H1 (cell line): ENCODE results near the gene TMOD4.
A peak's percentile ranks its signal among the peaks of the same experiment; 100 is the strongest.

ENCODE experiments used
- BRCA1 ChIP-seq: IDR thresholded peaks from 2 replicates; pipeline ENCODE4 v1.6.1; 2012; ENCODE audit warnings: low read depth, low read length, improper control_type of control experiment
- CBX5 ChIP-seq: fragments of 300-800, 300-1000 bp; sonication (generic); IDR thresholded peaks from 2 replicates; pipeline ENCODE4 v1.7.1; 2016; ENCODE audit warnings: antibody characterized with exemption, low read length, low read depth
- CEBPB ChIP-seq: IDR thresholded peaks from 2 replicates; pipeline ENCODE4 v1.6.1; 2012; ENCODE audit warnings: low read depth, low read length
- EP300 ChIP-seq, 2 experiments: IDR thresholded peaks; 1 replicate in 1 of 2; 2 replicates in 1 of 2; pipeline ENCODE4 v1.6.1; 2011 to 2012; ENCODE audit warnings: low read depth in 2 of 2, low read length in 2 of 2, mild to moderate bottlenecking in 2 of 2, borderline replicate concordance in 1 of 2, inconsistent platforms in 1 of 2, moderate library complexity in 1 of 2
- EZH2 ChIP-seq: fragments of 200-600 bp; sonication (generic); IDR thresholded peaks from 2 replicates; pipeline ENCODE4 v1.7.1; 2012; ENCODE audit warnings: low read depth, mild to moderate bottlenecking, moderate library complexity, low read length, inconsistent platforms; ENCODE audit not compliant: severe bottlenecking
- POLR2A ChIP-seq, 2 experiments: IDR thresholded peaks; 1 replicate in 1 of 2; 2 replicates in 1 of 2; pipeline ENCODE4 v1.6.1; 2011; ENCODE audit warnings: low read depth in 2 of 2, low read length in 2 of 2, mild to moderate bottlenecking in 2 of 2; ENCODE audit errors: control extremely low read depth in 1 of 2
- SRF ChIP-seq: IDR thresholded peaks from 2 replicates; pipeline ENCODE4 v1.6.1; 2011; ENCODE audit warnings: mild to moderate bottlenecking, low read depth, low read length, moderate library complexity
- TF ChIP-seq, protein P1 (sequence below), 3 experiments: IDR thresholded peaks; 1 replicate in 2 of 3; 2 replicates in 1 of 3; pipeline versions ENCODE4 v1.5.1 to v1.6.1; 2011; ENCODE audit warnings: low read length in 3 of 3, mild to moderate bottlenecking in 3 of 3, inconsistent platforms in 2 of 3, low read depth in 1 of 3, moderate library complexity in 1 of 3; ENCODE audit not compliant: insufficient read depth in 1 of 3; ENCODE audit errors: control extremely low read depth in 1 of 3

DNA sequence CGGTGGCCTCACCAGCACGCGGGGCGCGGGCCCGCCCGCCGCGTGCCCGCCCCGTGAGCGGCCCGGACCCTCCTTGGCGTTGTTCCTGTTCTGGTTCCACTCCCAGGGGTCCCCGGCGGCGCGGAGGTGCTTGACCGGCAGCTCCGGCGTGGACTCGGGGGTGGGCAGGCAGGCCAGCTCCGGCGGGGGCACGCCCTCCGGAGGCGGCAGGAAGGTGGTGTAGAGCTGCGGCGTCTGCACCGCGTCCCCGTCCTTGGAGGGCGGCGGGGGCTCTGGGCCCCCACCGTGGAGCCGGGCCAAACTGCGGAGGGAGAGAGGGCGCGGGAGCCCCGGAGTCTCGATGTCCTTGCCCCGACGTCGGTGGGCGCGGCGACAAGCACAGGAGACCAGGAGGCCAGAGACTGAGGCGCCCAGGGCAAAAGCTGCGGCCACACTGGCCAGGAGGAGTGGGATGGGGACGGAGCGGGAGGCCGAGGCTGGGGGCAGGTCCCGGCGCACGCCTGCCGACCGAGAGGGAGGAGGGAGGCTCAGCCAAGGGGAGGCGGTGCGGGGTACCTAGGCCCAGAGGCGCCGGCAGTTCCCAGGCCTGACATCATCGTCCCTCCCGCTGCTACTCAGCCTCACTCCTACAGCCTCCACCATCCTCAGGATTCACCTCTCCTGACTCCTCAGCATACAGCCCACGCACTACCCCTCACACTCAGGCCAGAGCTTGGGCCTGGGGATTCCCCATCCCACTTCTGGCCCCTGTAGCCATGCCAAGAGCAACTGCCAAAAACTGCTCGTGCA, 42.6 kb downstream of the TMOD4 start:
- TF ChIP-seq EP300 (IDR thresholded peaks at IDR 0.05; ENCODE audit: borderline replicate concordance in 1 of 2, low read depth in 2 of 2, low read length in 2 of 2), result no peak
- TF ChIP-seq SRF, result no peak
- TF ChIP-seq EZH2, result no peak
- TF ChIP-seq CBX5, result no peak
- no peak for TF ChIP-seq POLR2A (IDR thresholded peaks at IDR 0.05; ENCODE audit: control extremely low read depth in 1 of 2, low read depth in 2 of 2, low read length in 2 of 2)
- TF ChIP-seq, protein P1, sequence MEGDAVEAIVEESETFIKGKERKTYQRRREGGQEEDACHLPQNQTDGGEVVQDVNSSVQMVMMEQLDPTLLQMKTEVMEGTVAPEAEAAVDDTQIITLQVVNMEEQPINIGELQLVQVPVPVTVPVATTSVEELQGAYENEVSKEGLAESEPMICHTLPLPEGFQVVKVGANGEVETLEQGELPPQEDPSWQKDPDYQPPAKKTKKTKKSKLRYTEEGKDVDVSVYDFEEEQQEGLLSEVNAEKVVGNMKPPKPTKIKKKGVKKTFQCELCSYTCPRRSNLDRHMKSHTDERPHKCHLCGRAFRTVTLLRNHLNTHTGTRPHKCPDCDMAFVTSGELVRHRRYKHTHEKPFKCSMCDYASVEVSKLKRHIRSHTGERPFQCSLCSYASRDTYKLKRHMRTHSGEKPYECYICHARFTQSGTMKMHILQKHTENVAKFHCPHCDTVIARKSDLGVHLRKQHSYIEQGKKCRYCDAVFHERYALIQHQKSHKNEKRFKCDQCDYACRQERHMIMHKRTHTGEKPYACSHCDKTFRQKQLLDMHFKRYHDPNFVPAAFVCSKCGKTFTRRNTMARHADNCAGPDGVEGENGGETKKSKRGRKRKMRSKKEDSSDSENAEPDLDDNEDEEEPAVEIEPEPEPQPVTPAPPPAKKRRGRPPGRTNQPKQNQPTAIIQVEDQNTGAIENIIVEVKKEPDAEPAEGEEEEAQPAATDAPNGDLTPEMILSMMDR (IDR thresholded peaks at IDR 0.05; ENCODE audit: control extremely low read depth in 1 of 3, insufficient read depth in 1 of 3, low read depth in 1 of 3, low read length in 3 of 3), result peak in 2 of 3 experiments; percentile 18 to 35; a peak in 2 of 4 replicates
- no peak for TF ChIP-seq BRCA1
- no peak for TF ChIP-seq CEBPB
